ENCODE results near the gene SLC17A5.

- TF ChIP-seq POLR2AphosphoS5 (IDR thresholded peaks at IDR 0.05; ENCODE audit: low read depth, low read length) = no peak
- no peak for TF ChIP-seq POLR2A (IDR thresholded peaks at IDR 0.05; ENCODE audit: low read depth, low read length)
Observed at GRCh38 chr6:73657201-73657600, 3.4 kb upstream of the SLC17A5 start.

All from GM12892 (cell line).